Neural progenitor cell (in vitro differentiated cells): ENCODE measurements around the gene IL1RL1. TPM values are rescaled to one million over a fixed set of nuclear protein-coding genes. Genes with fewer than 3 reads are reported as not detected.

Experiments
- DNase-seq: peaks from one replicate; pipeline ENCODE4 v3.0.0-alpha.2; 2016; ENCODE audit warnings: low spot score
- H2AFZ ChIP-seq: fragments of 200-600 bp; sonication (generic); replicated peaks from 2 replicates; pipeline ENCODE4 v1.6.1; 2016; ENCODE audit warnings: antibody characterized with exemption
- H3F3A ChIP-seq: fragments of 200-600 bp; sonication (generic); 2 replicates; pipeline ENCODE4 v1.6.1; 2016; ENCODE audit warnings: antibody characterized with exemption, low read depth
- H3K27ac ChIP-seq: fragments of 200-600 bp; sonication (generic); 2 replicates; pipeline ENCODE4 v1.5.1; 2016; ENCODE audit warnings: mild to moderate bottlenecking
- H3K27me3 ChIP-seq: fragments of 200-600 bp; sonication (generic); 2 replicates; pipeline ENCODE4 v1.6.1; 2016; ENCODE audit warnings: mild to moderate bottlenecking, moderate library complexity
- H3K36me3 ChIP-seq: fragments of 200-600 bp; sonication (generic); 2 replicates; pipeline ENCODE4 v1.5.1; 2016
- H3K4me1 ChIP-seq: fragments of 200-600 bp; sonication (generic); 2 replicates; pipeline ENCODE4 v1.6.1; 2016; ENCODE audit warnings: mixed run types
- H3K4me2 ChIP-seq: fragments of 200-600 bp; sonication (generic); 2 replicates; pipeline ENCODE4 v1.6.1; 2016
- H3K4me3 ChIP-seq: fragments of 200-600 bp; sonication (generic); 2 replicates; pipeline ENCODE4 v1.5.1; 2016
- H3K79me2 ChIP-seq: fragments of 200-600 bp; sonication (generic); 2 replicates; pipeline ENCODE4 v1.6.1; 2016; ENCODE audit warnings: low read depth
- H3K9ac ChIP-seq: fragments of 200-600 bp; sonication (generic); 2 replicates; pipeline ENCODE4 v1.6.1; 2016
- H3K9me3 ChIP-seq: fragments of 200-600 bp; sonication (generic); 2 replicates; pipeline ENCODE4 v1.5.1; 2016; ENCODE audit warnings: low read depth
- H4K20me1 ChIP-seq: fragments of 200-600 bp; sonication (generic); 2 replicates; pipeline ENCODE4 v1.6.1; 2016; ENCODE audit warnings: low read depth
- H3K27ac Mint-ChIP-seq: 3 replicates; pipeline ENCODE4 v1.8.0; 2021; ENCODE audit warnings: mixed read lengths
- H3K27me3 Mint-ChIP-seq: 2 replicates; pipeline ENCODE4 v1.8.0; 2022; ENCODE audit warnings: low read depth, mild to moderate bottlenecking, inconsistent platforms, moderate library complexity, mixed read lengths; ENCODE audit not compliant: insufficient read depth
- H3K36me3 Mint-ChIP-seq: 3 replicates; pipeline ENCODE4 v1.8.0; 2021; ENCODE audit warnings: mixed read lengths
- H3K4me1 Mint-ChIP-seq: 3 replicates; pipeline ENCODE4 v1.8.0; 2021; ENCODE audit warnings: mixed read lengths
- H3K4me3 Mint-ChIP-seq: 3 replicates; pipeline ENCODE4 v1.8.0; 2021; ENCODE audit warnings: mild to moderate bottlenecking, moderate library complexity, mixed read lengths
- H3K9me3 Mint-ChIP-seq: 3 replicates; pipeline ENCODE4 v1.8.0; 2020; ENCODE audit warnings: mixed read lengths
- CTCF ChIP-seq: fragments of 200-600 bp; sonication (generic); IDR thresholded peaks from 2 replicates; pipeline ENCODE4 v1.5.1; 2017; ENCODE audit warnings: antibody characterized with exemption, mild to moderate bottlenecking
- EZH2 ChIP-seq: fragments of 200-600 bp; sonication (generic); IDR thresholded peaks from 2 replicates; pipeline ENCODE4 v1.6.1; 2017; ENCODE audit warnings: antibody characterized with exemption, mild to moderate bottlenecking, moderate library complexity
- EZH2phosphoT487 ChIP-seq: fragments of 200-600 bp; sonication (generic); IDR thresholded peaks from 2 replicates; pipeline ENCODE4 v1.6.1; 2017; ENCODE audit warnings: antibody characterized with exemption
- total RNA-seq: library from RNA; depleted of rRNA; stranded (reverse); fragments of >200 nt; gene quantifications from 2 replicates; pipeline ENCODE4 v1.2.3, GENCODE V29; 2015; ENCODE audit warnings: low replicate concordance

The IL1RL1 gene
- total RNA-seq, 1 donor from 2014 or later = not detected

- peak overlapping the region; percentile 21 for H3K4me2 ChIP-seq
- H3K9ac ChIP-seq = no peak overlapping the region
- no peaks in the 10 kb centered on the region for H3K79me2 ChIP-seq
- H3K27me3 Mint-ChIP-seq = peaks cover 6% of the 10 kb centered on the region
- H3K4me3 ChIP-seq = no peak overlapping the region
- no peak overlapping the region for H3K27ac ChIP-seq
- H3K4me1 Mint-ChIP-seq = peaks cover 12% of the 10 kb centered on the region
- H3F3A ChIP-seq = peaks cover 11% of the 10 kb centered on the region
- no peaks in the 10 kb centered on the region for H3K36me3 ChIP-seq
- H3K9me3 Mint-ChIP-seq = peaks cover 2% of the 10 kb centered on the region
- no peak for DNase-seq
- no peak overlapping the region for H3K4me3 Mint-ChIP-seq
- no peaks in the 10 kb centered on the region for H3K36me3 Mint-ChIP-seq
- no peaks in the 10 kb centered on the region for H3K27me3 ChIP-seq
- no peak for TF ChIP-seq CTCF
- no peak for TF ChIP-seq EZH2
- no peak for TF ChIP-seq EZH2phosphoT487
- H3K9me3 ChIP-seq = no peaks in the 10 kb centered on the region
- no peak overlapping the region for H2AFZ ChIP-seq
- H3K27ac Mint-ChIP-seq = no peak overlapping the region
- H3K4me1 ChIP-seq = peaks cover 23% of the 10 kb centered on the region
- H4K20me1 ChIP-seq = no peaks in the 10 kb centered on the region
Observed at GRCh38 chr2:102279391-102279735, 32.0 kb upstream of the IL1RL1 start.

- H3K4me3 Mint-ChIP-seq = no peak overlapping the region
Observed at GRCh38 chr2:102282678-102283091, 28.7 kb upstream of the IL1RL1 start.

GRCh38 chr2:102283996-102284395 lies 27.4 kb upstream of the IL1RL1 start:
- Histone ChIP-seq H3K4me3 (no peak overlapping the region), H4K20me1 (no peaks in the 10 kb centered on the region)
- TF ChIP-seq EZH2phosphoT487 = no peak
- no peak for TF ChIP-seq CTCF
- no peak for TF ChIP-seq EZH2

More at GRCh38 chr2:102282678-102283091, 28.7 kb upstream of the IL1RL1 start:
- H3K4me2 ChIP-seq = no peak overlapping the region
- Mint-ChIP-seq H3K4me1 (peaks cover 9% of the 10 kb centered on the region), H3K36me3 (no peaks in the 10 kb centered on the region), H3K27me3 (peaks cover 6% of the 10 kb centered on the region), H3K27ac (no peak overlapping the region), H3K9me3 (no peaks in the 10 kb centered on the region)
- H3K4me1 ChIP-seq = peaks cover 17% of the 10 kb centered on the region
- H3K27me3 ChIP-seq = no peaks in the 10 kb centered on the region
- H3K9me3 ChIP-seq = no peaks in the 10 kb centered on the region
- no peaks in the 10 kb centered on the region for H3K79me2 ChIP-seq
- DNase-seq = no peak
- no peak overlapping the region for H3K9ac ChIP-seq
- H4K20me1 ChIP-seq = no peaks in the 10 kb centered on the region
- TF ChIP-seq CTCF (no peak), EZH2 (no peak), EZH2phosphoT487 (no peak)
- no peak overlapping the region for H2AFZ ChIP-seq
- H3K4me3 ChIP-seq = no peak overlapping the region
- H3F3A ChIP-seq = peaks cover 11% of the 10 kb centered on the region
- no peaks in the 10 kb centered on the region for H3K36me3 ChIP-seq
- no peak overlapping the region for H3K27ac ChIP-seq

More at GRCh38 chr2:102283996-102284395, 27.4 kb upstream of the IL1RL1 start:
- DNase-seq = no peak
- Histone ChIP-seq H3K27ac (no peak overlapping the region), H3F3A (no peaks in the 10 kb centered on the region), H3K27me3 (no peaks in the 10 kb centered on the region), H3K4me1 (peaks cover 6% of the 10 kb centered on the region), H3K9me3 (no peaks in the 10 kb centered on the region), H3K9ac (no peak overlapping the region), H3K4me2 (no peak overlapping the region), H3K79me2 (no peaks in the 10 kb centered on the region), H2AFZ (no peak overlapping the region), H3K36me3 (no peaks in the 10 kb centered on the region)
- Mint-ChIP-seq H3K27ac (no peak overlapping the region), H3K36me3 (no peaks in the 10 kb centered on the region), H3K27me3 (peaks cover 4% of the 10 kb centered on the region), H3K4me1 (peaks cover 3% of the 10 kb centered on the region), H3K9me3 (no peaks in the 10 kb centered on the region), H3K4me3 (no peak overlapping the region)
